Activated T-cell treated with anti-CD3 and anti-CD28 coated beads, Interleukin-2, amount 50 U/mL, for 72 hours (primary cell): Measurements from ENCODE around the gene RASL12. TPM values are rescaled to one million over a fixed set of nuclear protein-coding genes. Genes with fewer than 3 reads are reported as not detected.
"Not testable (repeated sequence)": the region's sequence is repeated elsewhere in the genome, so short reads cannot be mapped to it uniquely, and the experiment has no call there.

ENCODE experiments used
- ATAC-seq, 2 donors: fragments of 150-1000 bp; cut with Tn5 transposase; replicated peaks in 1 of 2; 2 replicates each; pipeline ENCODE4 v1.10.0; 2021; ENCODE audit warnings: moderate library complexity in 2 of 2, mild to moderate bottlenecking in 1 of 2
- DNase-seq, 2 donors: peaks; one replicate each; pipeline ENCODE4 v3.0.0; 2021 to 2022; ENCODE audit warnings: mixed read lengths in 1 of 2
- H3K27ac Mint-ChIP-seq: one replicate; pipeline ENCODE4 v1.8.0; 2022; ENCODE audit warnings: mild to moderate bottlenecking, moderate library complexity, mixed read lengths
- H3K27me3 Mint-ChIP-seq: one replicate; pipeline ENCODE4 v1.8.0; 2022; ENCODE audit warnings: low read depth, mixed read lengths
- H3K36me3 Mint-ChIP-seq, 2 donors: one replicate each; pipeline ENCODE4 v1.8.0; 2022; ENCODE audit warnings: mixed read lengths in 2 of 2, mild to moderate bottlenecking in 1 of 2; ENCODE audit not compliant: insufficient read depth in 2 of 2
- H3K4me1 Mint-ChIP-seq: one replicate; pipeline ENCODE4 v1.8.0; 2022; ENCODE audit warnings: low read depth, mixed read lengths
- H3K4me3 Mint-ChIP-seq, 2 donors: one replicate each; pipeline ENCODE4 v1.8.0; 2022; ENCODE audit warnings: mild to moderate bottlenecking in 2 of 2, mixed read lengths in 2 of 2, moderate library complexity in 2 of 2
- H3K9me3 Mint-ChIP-seq, 2 donors: one replicate each; pipeline ENCODE4 v1.8.0; 2022; ENCODE audit warnings: mixed read lengths in 2 of 2
- total RNA-seq, 2 donors: library from RNA; stranded (reverse); gene quantifications; one replicate each; pipeline ENCODE4 v1.2.3, GENCODE V29; 2022

Gene RASL12
- total RNA-seq, 2 donors from 2014 or later: not detected

DNA sequence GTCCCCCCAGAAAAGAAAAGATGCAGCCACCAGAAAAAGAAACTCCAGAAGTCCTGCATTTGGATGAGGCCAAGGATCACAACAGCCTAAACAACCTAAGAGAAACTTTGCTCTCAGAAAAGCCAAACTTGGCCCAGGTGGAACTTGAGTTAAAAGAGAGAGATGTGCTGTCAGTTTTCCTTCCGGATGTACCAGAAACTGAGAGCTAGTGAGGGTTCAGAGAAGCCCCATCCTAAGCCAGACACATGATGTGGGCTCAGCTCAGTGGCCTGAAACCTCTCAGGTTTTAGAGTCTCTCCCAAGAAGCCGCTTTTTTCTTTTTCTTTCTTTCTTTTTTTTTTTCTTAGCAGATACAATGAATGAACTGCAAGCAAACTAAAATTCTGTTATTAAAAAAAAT, 14.8 kb downstream of the RASL12 start:
- H3K36me3 Mint-ChIP-seq: no peaks in the 10 kb centered on the region
- peaks cover 17% of the 10 kb centered on the region for H3K4me1 Mint-ChIP-seq
- DNase-seq (no peak), ATAC-seq (no peak)
- no peak overlapping the region for H3K4me3 Mint-ChIP-seq
- H3K9me3 Mint-ChIP-seq: no peaks in the 10 kb centered on the region
- no peak overlapping the region for H3K27ac Mint-ChIP-seq
- H3K27me3 Mint-ChIP-seq: no peaks in the 10 kb centered on the region

DNA sequence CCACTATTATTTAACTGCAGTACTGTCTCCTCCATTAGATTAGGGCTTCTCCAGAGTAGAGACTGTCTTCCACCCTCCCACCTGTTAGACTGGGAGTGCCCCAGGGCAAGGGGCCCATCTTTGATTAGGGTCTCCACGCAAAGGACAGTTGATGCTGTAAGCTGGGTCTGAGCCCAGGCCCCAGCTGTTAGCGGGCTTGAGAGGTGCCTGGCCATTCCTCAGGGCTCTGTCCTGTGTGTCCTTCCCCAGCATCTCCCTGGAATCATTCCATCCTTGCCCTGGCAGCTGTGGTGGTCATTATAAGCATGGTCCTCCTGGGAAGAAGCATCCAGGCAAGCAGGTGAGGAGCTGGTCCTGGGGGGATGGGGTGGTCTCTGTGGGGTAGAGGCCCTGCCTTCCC, 16.5 kb downstream of the RASL12 start:
- ATAC-seq (no peak), DNase-seq (no peak)
- H3K27ac Mint-ChIP-seq: no peak overlapping the region
- H3K36me3 Mint-ChIP-seq: no peaks in the 10 kb centered on the region
- peaks cover 17% of the 10 kb centered on the region for H3K4me1 Mint-ChIP-seq
- H3K9me3 Mint-ChIP-seq: no peaks in the 10 kb centered on the region
- no peaks in the 10 kb centered on the region for H3K27me3 Mint-ChIP-seq
- no peak overlapping the region for H3K4me3 Mint-ChIP-seq

DNA sequence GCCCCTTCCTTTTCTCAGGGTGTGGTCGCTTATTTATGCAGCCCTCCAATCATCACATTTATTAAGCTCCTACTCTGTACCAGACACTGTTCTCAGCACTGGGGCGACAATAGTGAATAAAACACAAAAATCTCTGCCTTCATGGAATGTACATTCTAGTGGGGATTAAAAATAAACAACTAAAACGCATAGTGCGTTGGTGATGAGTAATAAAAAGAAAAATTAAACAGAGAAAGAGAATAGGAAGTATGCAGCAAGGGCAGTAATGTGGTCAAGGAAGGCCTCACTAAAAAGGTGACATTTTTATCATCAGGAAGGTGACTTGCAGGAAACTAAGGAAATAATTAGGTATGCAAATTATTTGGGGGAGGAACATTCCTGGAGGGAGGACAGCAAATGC, 17.5 kb downstream of the RASL12 start:
- no peak for DNase-seq
- ATAC-seq: no peak
- Mint-ChIP-seq H3K27ac (no peak overlapping the region), H3K4me1 (peaks cover 17% of the 10 kb centered on the region), H3K9me3 (no peaks in the 10 kb centered on the region), H3K36me3 (no peaks in the 10 kb centered on the region), H3K4me3 (peak overlapping the region; percentile 47 to 67), H3K27me3 (no peaks in the 10 kb centered on the region)

DNA sequence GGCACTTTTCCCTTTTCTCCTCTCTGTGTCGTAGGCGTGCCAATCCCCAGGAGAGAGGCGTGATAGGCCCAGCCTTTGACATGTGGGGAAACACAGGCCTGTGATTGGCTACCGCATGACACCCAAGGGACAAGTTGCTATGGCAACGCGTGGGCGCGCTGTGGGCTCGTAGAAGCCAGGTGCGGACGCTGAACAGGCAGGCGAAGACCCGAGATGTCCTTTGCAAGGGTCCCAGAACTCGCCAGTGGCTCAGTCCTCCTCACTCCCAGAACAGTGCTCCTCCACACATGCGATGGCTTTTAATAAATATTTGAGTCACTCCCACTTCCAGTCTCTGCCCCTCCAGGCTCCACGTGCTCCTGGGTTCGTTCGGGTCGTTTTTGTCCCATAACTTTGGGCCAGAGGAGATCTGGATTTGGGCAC, 18.4 kb downstream of the RASL12 start:
- no peak overlapping the region for H3K27ac Mint-ChIP-seq
- no peaks in the 10 kb centered on the region for H3K9me3 Mint-ChIP-seq
- ATAC-seq (peak; percentile 98 to 99), DNase-seq (peak; percentile 88 to 92)
- H3K4me1 Mint-ChIP-seq: peaks cover 17% of the 10 kb centered on the region
- H3K27me3 Mint-ChIP-seq: no peaks in the 10 kb centered on the region
- no peaks in the 10 kb centered on the region for H3K36me3 Mint-ChIP-seq
- H3K4me3 Mint-ChIP-seq: peak overlapping the region; percentile 67 to 74

DNA sequence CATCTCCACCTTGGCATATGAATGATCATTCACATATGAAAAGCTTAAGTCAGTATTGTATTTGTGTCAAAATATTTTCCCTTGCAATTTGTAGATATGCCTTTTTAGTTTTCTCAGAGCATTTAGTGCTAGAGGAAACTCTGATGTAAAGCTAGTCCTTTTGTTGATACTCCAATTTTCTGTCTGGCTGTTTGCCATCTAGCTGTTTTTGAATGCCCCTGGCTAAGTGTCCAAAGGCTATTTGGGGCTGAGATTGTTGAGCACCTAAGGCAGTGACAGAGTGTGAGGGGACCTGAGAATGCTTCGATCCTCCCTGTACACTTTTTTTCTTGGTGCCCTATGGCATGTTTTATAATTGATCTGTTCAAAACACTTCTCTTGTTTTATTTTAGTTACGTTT, 19.6 kb downstream of the RASL12 start:
- Mint-ChIP-seq H3K4me3 (no peak overlapping the region), H3K36me3 (no peaks in the 10 kb centered on the region), H3K4me1 (peaks cover 23% of the 10 kb centered on the region), H3K27me3 (no peaks in the 10 kb centered on the region), H3K9me3 (no peaks in the 10 kb centered on the region), H3K27ac (no peak overlapping the region)
- ATAC-seq: no peak
- no peak for DNase-seq

DNA sequence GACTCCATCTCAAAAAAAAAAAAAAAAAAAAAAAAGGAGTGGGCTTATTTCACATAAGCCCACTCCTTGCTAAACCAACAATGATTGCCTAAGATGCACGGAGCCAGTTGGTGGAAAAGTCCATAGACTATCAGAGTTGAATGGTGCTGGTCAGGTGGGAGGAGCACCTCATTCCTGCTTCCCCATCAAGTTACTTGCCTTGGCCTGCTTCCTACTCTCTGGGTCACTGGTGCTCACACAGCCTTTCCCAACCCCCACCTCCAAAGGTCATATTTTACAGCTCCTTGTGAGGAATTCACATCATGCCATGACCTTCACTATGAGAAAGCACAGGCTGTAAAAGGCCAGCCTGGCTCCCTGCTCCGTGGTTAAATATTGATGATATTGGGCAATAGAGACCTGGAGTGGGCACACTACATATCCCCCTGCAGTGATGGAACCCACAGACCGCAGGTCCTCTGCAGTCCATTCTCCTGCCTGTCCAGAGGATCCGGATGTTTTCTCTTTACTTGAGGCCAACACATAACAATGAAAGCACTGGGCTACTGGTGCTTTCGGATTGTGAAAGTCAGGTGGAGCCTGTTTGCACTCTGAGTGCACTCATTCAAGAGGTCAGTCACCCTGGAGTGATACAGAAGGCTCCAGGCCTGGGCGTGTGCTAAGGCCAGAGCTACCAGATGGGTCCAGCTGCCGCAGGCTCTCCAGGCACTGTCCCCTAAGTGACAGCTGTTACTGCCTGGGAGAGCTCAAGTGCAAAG, 22.9 kb downstream of the RASL12 start, which contains the start of gene SLC51B:
Gene SLC51B, plus strand, starts transcription at position 664 of the 758 bp plus-strand sequence. CDS start 4,618 bp downstream, outside the sequence.
- Mint-ChIP-seq H3K27ac (no peak within 1 kb of the TSS), H3K36me3 (no peaks in the 10 kb centered on the region), H3K4me3 (no peak within 1 kb of the TSS), H3K27me3 (no peaks in the 10 kb centered on the region), H3K9me3 (no peaks in the 10 kb centered on the region), H3K4me1 (peaks cover 18% of the 10 kb centered on the region)
- DNase-seq (no peak), ATAC-seq (no peak)

DNA sequence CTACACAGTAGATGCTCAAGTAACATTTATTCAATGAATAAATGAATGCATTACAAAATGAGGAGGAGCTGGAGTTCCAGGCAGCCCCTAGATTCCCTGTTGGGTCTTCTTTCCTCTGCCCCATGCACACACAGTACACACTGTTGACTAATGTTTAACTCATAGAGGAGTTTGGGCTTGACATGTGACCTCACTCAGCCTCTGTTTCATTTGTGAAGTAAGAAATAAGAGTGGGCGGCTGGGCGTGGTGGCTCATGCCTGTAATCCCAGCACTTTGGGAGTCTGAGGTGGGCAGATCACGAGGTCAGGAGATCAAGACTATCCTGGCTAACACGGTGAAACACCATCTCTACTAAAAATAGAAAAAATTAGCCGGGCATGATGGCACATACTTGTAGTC, 23.6 kb downstream of the RASL12 start:
- not testable (repeated sequence) for H3K27me3 Mint-ChIP-seq, H3K9me3 Mint-ChIP-seq, H3K36me3 Mint-ChIP-seq, H3K4me3 Mint-ChIP-seq, H3K27ac Mint-ChIP-seq
- DNase-seq (peak in 1 of 2 donors; percentile 22), ATAC-seq (peak; percentile 78 to 85)
- H3K4me1 Mint-ChIP-seq: peaks cover 11% of the 10 kb centered on the region

DNA sequence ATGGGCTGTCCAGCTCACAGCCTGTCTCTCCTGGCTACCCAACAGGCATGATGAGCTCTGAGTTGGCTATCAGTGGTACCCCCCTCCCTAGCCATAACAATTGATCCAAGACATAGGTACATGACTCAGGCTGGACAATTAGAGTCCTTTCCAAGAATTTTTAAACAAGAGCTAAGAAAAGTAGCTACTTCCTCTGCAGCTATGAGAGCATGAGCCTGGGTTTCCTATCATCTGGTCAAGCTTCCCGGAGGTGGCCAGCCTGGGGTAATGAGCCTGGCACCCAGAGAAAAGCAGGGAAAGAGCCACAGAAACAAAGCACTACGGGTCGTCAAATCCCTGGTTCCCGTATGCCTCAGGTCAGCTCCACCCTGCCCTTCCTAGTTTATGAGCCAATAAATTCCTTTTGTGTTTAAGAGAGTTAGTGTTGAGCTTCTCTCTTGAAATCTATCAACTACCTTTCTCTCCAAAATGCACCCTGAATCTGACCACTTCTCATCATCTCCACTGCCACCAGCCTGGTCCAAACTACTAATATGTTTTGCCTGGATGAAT, 24.9 kb downstream of the RASL12 start:
- no peak overlapping the region for H3K27ac Mint-ChIP-seq
- ATAC-seq (no peak), DNase-seq (no peak)
- no peaks in the 10 kb centered on the region for H3K36me3 Mint-ChIP-seq
- no peak overlapping the region for H3K4me3 Mint-ChIP-seq
- H3K27me3 Mint-ChIP-seq: no peaks in the 10 kb centered on the region
- peaks cover 6% of the 10 kb centered on the region for H3K4me1 Mint-ChIP-seq
- no peaks in the 10 kb centered on the region for H3K9me3 Mint-ChIP-seq

DNA sequence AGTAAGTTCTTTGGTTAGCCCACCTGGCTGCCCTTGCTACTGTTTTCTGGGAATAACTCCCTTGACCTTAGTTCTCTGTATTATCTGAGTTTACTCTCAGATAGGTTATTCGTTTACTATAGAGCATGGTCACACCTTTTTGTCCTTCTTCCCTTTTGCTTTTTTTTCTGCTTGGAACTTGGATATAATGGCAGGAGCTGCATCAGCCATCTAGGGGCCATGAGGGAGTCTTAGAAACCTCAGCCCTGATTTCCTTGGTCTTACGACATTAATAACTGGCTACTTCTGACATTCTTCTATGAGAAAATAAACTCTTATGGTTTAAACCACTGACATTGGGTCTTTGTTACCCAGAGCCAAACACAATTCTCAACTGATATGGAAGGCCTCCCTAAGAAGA, 26.0 kb downstream of the RASL12 start:
- no peak for ATAC-seq
- H3K36me3 Mint-ChIP-seq: no peaks in the 10 kb centered on the region
- no peaks in the 10 kb centered on the region for H3K9me3 Mint-ChIP-seq
- H3K27ac Mint-ChIP-seq: no peak overlapping the region
- no peak overlapping the region for H3K4me3 Mint-ChIP-seq
- H3K27me3 Mint-ChIP-seq: no peaks in the 10 kb centered on the region
- no peak for DNase-seq
- peaks cover 6% of the 10 kb centered on the region for H3K4me1 Mint-ChIP-seq

DNA sequence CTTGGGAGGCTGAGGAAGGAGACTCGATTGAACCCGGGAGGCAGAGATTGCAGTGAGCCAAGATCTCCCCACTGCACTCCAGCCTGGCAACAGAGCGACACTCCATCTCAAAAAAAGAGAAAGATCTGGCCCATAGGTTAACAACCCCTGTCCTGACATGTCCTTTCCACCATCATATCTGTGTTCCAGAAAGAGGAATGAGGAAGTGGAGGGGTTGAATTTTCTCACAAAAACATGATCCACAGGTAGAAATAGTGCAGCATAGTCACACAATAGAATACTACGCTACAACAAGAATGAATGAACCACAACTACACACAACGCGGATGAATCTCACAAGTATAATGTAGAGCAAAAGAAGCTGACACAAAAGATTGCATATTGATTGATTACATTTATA, 27.3 kb downstream of the RASL12 start:
- ATAC-seq (no peak), DNase-seq (no peak)
- peaks cover 6% of the 10 kb centered on the region for H3K4me1 Mint-ChIP-seq
- H3K36me3 Mint-ChIP-seq: no peaks in the 10 kb centered on the region
- H3K4me3 Mint-ChIP-seq: no peak overlapping the region
- H3K27me3 Mint-ChIP-seq: no peaks in the 10 kb centered on the region
- H3K9me3 Mint-ChIP-seq: no peaks in the 10 kb centered on the region
- H3K27ac Mint-ChIP-seq: no peak overlapping the region

DNA sequence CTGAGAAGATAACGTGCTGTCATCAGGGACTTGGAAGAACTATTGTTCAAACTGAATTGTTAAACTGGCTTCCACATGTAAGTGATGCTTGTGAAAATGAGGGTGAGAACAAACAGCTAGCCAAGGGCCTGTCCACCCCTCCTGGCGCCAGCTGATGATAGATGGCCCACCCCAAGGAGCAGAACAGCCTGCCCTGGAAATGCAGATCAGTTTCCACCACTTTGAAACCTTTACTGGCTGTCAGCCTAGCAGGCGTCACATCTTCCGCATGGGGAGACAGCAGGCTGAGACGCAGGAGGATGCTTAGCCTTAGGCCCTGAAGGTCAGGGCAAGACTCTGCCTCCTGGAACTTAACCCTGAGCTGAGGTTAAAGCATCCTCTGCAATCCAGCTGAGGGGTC, 29.0 kb downstream of the RASL12 start:
- Mint-ChIP-seq H3K9me3 (no peaks in the 10 kb centered on the region), H3K36me3 (no peaks in the 10 kb centered on the region), H3K27ac (no peak overlapping the region), H3K4me3 (no peak overlapping the region), H3K27me3 (no peaks in the 10 kb centered on the region), H3K4me1 (peaks cover 6% of the 10 kb centered on the region)
- ATAC-seq (no peak), DNase-seq (no peak)

DNA sequence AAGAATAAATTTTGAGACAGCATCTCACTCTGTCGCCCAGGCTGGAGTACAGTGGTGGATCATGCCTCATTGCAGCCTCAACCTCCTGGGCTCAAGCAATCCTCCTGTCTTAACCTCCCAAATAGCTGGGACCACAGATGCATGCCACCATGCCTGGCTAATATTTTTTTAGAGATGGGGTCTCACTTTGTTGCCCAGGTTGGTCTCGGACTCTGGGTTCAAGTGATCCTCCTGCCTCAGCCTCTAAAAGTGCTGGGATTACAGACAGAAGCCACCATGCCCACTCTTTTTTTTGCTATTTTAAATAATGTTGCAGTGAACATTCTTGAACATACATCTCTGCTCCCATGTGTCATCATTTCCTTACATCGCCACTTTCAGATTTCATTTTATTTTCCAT, 29.4 kb downstream of the RASL12 start:
- no peaks in the 10 kb centered on the region for H3K27me3 Mint-ChIP-seq
- H3K4me3 Mint-ChIP-seq: no peak overlapping the region
- H3K4me1 Mint-ChIP-seq: peaks cover 9% of the 10 kb centered on the region
- H3K9me3 Mint-ChIP-seq: no peaks in the 10 kb centered on the region
- no peak overlapping the region for H3K27ac Mint-ChIP-seq
- H3K36me3 Mint-ChIP-seq: no peaks in the 10 kb centered on the region
- ATAC-seq (no peak), DNase-seq (no peak)

DNA sequence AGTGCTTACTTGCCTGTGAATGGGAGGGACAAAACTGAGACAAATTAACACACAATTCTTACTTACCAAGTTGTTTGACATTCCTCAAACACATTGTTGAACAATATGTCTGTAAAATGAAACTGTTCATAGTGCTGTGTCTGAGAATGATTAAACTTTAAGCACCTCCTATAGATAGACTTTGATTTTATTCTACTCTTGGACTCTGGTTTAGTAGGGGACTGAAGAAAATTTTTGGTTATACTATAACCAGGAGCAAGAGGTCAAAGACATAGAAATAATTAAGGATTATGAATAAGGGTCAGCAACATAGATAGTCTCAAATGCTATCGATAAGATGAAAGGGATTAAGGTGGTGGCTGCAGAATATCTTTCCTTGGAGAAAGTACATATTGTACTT, 30.5 kb downstream of the RASL12 start:
- H3K27ac Mint-ChIP-seq: no peak overlapping the region
- no peak for DNase-seq
- no peaks in the 10 kb centered on the region for H3K9me3 Mint-ChIP-seq
- ATAC-seq: no peak
- H3K27me3 Mint-ChIP-seq: peaks cover 3% of the 10 kb centered on the region
- peaks cover 14% of the 10 kb centered on the region for H3K4me1 Mint-ChIP-seq
- H3K36me3 Mint-ChIP-seq: no peaks in the 10 kb centered on the region
- H3K4me3 Mint-ChIP-seq: no peak overlapping the region

DNA sequence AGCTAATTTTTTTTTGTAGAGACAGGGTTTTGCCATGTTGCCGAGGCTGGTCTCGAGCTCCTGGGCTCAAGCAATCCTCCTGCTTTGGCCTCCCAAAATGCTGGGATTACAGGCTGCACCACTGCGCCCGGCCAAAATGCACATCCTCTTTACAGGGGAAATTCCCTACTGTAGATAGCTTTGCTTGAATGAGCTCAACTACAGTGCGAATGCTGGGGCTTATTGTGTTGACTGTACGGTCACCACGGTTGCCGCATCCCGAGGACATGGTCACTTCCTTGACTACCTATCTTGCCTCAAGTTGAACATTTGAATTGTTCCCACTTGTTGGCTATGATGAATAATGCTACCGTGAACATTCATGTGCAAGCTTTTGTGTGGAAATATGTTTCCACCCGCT, 33.1 kb downstream of the RASL12 start:
- Mint-ChIP-seq H3K36me3 (no peaks in the 10 kb centered on the region), H3K27me3 (peaks cover 17% of the 10 kb centered on the region), H3K9me3 (no peaks in the 10 kb centered on the region), H3K4me3 (no peak overlapping the region), H3K27ac (no peak overlapping the region), H3K4me1 (peaks cover 14% of the 10 kb centered on the region)
- ATAC-seq: no peak
- DNase-seq: no peak
